ENCODE data around the gene STYX. TPM values are rescaled to one million over a fixed set of nuclear protein-coding genes. Genes with fewer than 3 reads are reported as not detected.

The STYX gene
- total RNA-seq, 1 experiment from 2014 or later: 22.8 TPM

GRCh38 chr14:52703225-52703624 lies 26.7 kb upstream of the STYX start:
- Mint-ChIP-seq H3K36me3 (peaks cover 10% of the 10 kb centered on the region), H3K27me3 (ENCODE audit: low read depth) (no peaks in the 10 kb centered on the region; the same call in 1 of the 2 replicates), H3K4me3 (no peak overlapping the region), H3K4me1 (peaks cover 12% of the 10 kb centered on the region), H3K9me3 (no peaks in the 10 kb centered on the region), H3K27ac (no peak overlapping the region)
- TF ChIP-seq MXD4 (CRISPR knock-in tag; IDR thresholded peaks at IDR 0.05; ENCODE audit: borderline replicate concordance) (no peak), MAX (CRISPR knock-in tag; IDR thresholded peaks at IDR 0.05) (no peak), ZSCAN18 (CRISPR knock-in tag; IDR thresholded peaks at IDR 0.05) (no peak), NFYB (CRISPR knock-in tag; conservative IDR thresholded peaks at IDR 0.05; ENCODE audit: low read depth) (no peak), E2F5 (CRISPR knock-in tag; IDR thresholded peaks at IDR 0.05) (no peak)
- DNase-seq (ENCODE audit: low spot score) (no peak), ATAC-seq (no peak)
- POLR2A ChIA-PET: no interaction called here
- CTCF ChIA-PET: interaction anchor here (0.7 kb wide), 1 partner anchor 87 kb away, joined by 3 read pairs; no protein-coding TSS in a partner anchor

GRCh38 chr14:52703664-52704063 lies 26.3 kb upstream of the STYX start:
- H3K27me3 Mint-ChIP-seq (ENCODE audit: low read depth): no peaks in the 10 kb centered on the region; the same call in 1 of the 2 replicates
- no peak overlapping the region for H3K27ac Mint-ChIP-seq
- no peak for DNase-seq (ENCODE audit: low spot score)
- ChIA-PET POLR2A (no interaction called here), CTCF (no interaction called here)
- H3K36me3 Mint-ChIP-seq: peaks cover 14% of the 10 kb centered on the region
- H3K9me3 Mint-ChIP-seq: no peaks in the 10 kb centered on the region
- H3K4me1 Mint-ChIP-seq: peaks cover 17% of the 10 kb centered on the region
- no peak for TF ChIP-seq CBFB (CRISPR knock-in tag; IDR thresholded peaks at IDR 0.05; ENCODE audit: low read depth)
- TF ChIP-seq ZNF232 (CRISPR knock-in tag; IDR thresholded peaks at IDR 0.05): no peak
- TF ChIP-seq E2F4 (CRISPR knock-in tag; IDR thresholded peaks at IDR 0.05; ENCODE audit: borderline replicate concordance, low read depth): no peak
- TF ChIP-seq EMX1 (CRISPR knock-in tag; IDR thresholded peaks at IDR 0.05): no peak
- TF ChIP-seq ZMAT4 (CRISPR knock-in tag; IDR thresholded peaks at IDR 0.05): no peak
- no peak for TF ChIP-seq ATF3 (CRISPR knock-in tag; conservative IDR thresholded peaks at IDR 0.05)
- no peak for TF ChIP-seq ZBTB21 (CRISPR knock-in tag; IDR thresholded peaks at IDR 0.05; ENCODE audit: borderline replicate concordance)
- no peak for TF ChIP-seq PREB (CRISPR knock-in tag; IDR thresholded peaks at IDR 0.05; ENCODE audit: borderline replicate concordance)
- no peak for TF ChIP-seq IRF1 (CRISPR knock-in tag; IDR thresholded peaks at IDR 0.05)
- TF ChIP-seq ERG (CRISPR knock-in tag; IDR thresholded peaks at IDR 0.05): no peak
- no peak for TF ChIP-seq HMGXB4 (CRISPR knock-in tag; IDR thresholded peaks at IDR 0.05)
- no peak for TF ChIP-seq ZNF219 (CRISPR knock-in tag; IDR thresholded peaks at IDR 0.05; ENCODE audit: borderline replicate concordance)
- no peak for TF ChIP-seq ZNF138 (CRISPR knock-in tag; conservative IDR thresholded peaks at IDR 0.05)
- no peak for TF ChIP-seq FOXK1 (CRISPR knock-in tag; IDR thresholded peaks at IDR 0.05)
- TF ChIP-seq FOXP4 (CRISPR knock-in tag; IDR thresholded peaks at IDR 0.05): no peak
- no peak for TF ChIP-seq ESRRA (CRISPR knock-in tag; IDR thresholded peaks at IDR 0.05; ENCODE audit: borderline replicate concordance)
- TF ChIP-seq ZNF317 (CRISPR knock-in tag; IDR thresholded peaks at IDR 0.05; ENCODE audit: borderline replicate concordance, low read depth): no peak
- no peak for ATAC-seq
- no peak overlapping the region for H3K4me3 Mint-ChIP-seq
